Activated B cell treated with CpG ODN at 0.5 μM for 24 hours (primary cell): ENCODE results near the gene TNNC2. TPM values are rescaled to one million over a fixed set of nuclear protein-coding genes. Genes with fewer than 3 reads are reported as not detected.

ENCODE experiments used
- ATAC-seq: fragments of 200-7000 bp; cut with Tn5 transposase; one replicate; pipeline ENCODE4 v1.10.0; 2021; ENCODE audit warnings: low read depth, mild to moderate bottlenecking, moderate library complexity
- CTCF ChIA-PET: fragments of 350-600 bp; sonication (Branson Sonifier 250); formaldehyde crosslinking; loops from one replicate; lab custom pipeline; 2021; ENCODE audit warnings: antibody characterized with exemption; lab: Charles Lee
- POLR2A ChIA-PET: fragments of 350-600 bp; sonication (Branson Sonifier 250); formaldehyde crosslinking; loops from one replicate; lab custom pipeline; 2021; ENCODE audit warnings: antibody characterized with exemption; lab: Charles Lee
- DNase-seq: peaks from one replicate; pipeline ENCODE4 v3.0.0; 2022
- H3K27ac Mint-ChIP-seq: one replicate; pipeline ENCODE4 v1.8.0; 2020; ENCODE audit warnings: mixed read lengths
- H3K27me3 Mint-ChIP-seq: one replicate; pipeline ENCODE4 v1.8.0; 2021; ENCODE audit warnings: mixed read lengths
- H3K36me3 Mint-ChIP-seq: one replicate; pipeline ENCODE4 v1.8.0; 2021; ENCODE audit warnings: low read depth, mixed read lengths
- H3K4me1 Mint-ChIP-seq: one replicate; pipeline ENCODE4 v1.8.0; 2021; ENCODE audit warnings: mixed read lengths
- H3K4me3 Mint-ChIP-seq: one replicate; pipeline ENCODE4 v1.8.0; 2020; ENCODE audit warnings: mild to moderate bottlenecking, mixed read lengths
- H3K9me3 Mint-ChIP-seq: one replicate; pipeline ENCODE4 v1.8.0; 2020; ENCODE audit warnings: mixed read lengths
- CTCF ChIP-seq: fragments of 200-600 bp; IDR thresholded peaks from one replicate; pipeline ENCODE4 v1.8.0; 2022; ENCODE audit warnings: antibody characterized with exemption, mild to moderate bottlenecking
- intact Hi-C: fragments of 100-400 bp; cut with micrococcal nuclease; formaldehyde crosslinking; loops from one replicate; pipeline ENCODE4 v1.15.1; 2024
- total RNA-seq: library from RNA; stranded (reverse); gene quantifications from 2 replicates; pipeline ENCODE4 v1.2.3, GENCODE V29; 2022

TNNC2 gene
- total RNA-seq, 1 donor from 2014 or later = not detected

GRCh38 chr20:45774945-45775344 is 52.2 kb downstream of the TNNC2 start:
- ChIA-PET CTCF (no interaction called here), POLR2A (no interaction called here)
- Mint-ChIP-seq H3K27me3 (peaks cover 21% of the 10 kb centered on the region), H3K4me1 (peaks cover 4% of the 10 kb centered on the region), H3K27ac (no peak overlapping the region), H3K4me3 (no peak overlapping the region), H3K36me3 (no peaks in the 10 kb centered on the region), H3K9me3 (no peaks in the 10 kb centered on the region)
- DNase-seq (no peak), ATAC-seq (no peak)
- TF ChIP-seq CTCF = no peak
- intact Hi-C loops = no loop called here

Other genes with a start within 250 kb of the TNNC2 start
- not detected in 2 replicates for gene WFDC8, start 248.0 kb downstream of the TNNC2 start, total RNA-seq
- gene WFDC10A, start 197.6 kb downstream of the TNNC2 start, total RNA-seq = not detected in 2 replicates
- gene WFDC9, start 196.0 kb downstream of the TNNC2 start, total RNA-seq = not detected in 2 replicates
- gene WFDC11, start 157.1 kb downstream of the TNNC2 start, total RNA-seq = not detected in 2 replicates
- gene WFDC13, start 125.3 kb downstream of the TNNC2 start, total RNA-seq = not detected in 2 replicates
- not detected in 2 replicates for gene WFDC10B, start 122.3 kb downstream of the TNNC2 start, total RNA-seq
- gene SPINT4, start 105.0 kb downstream of the TNNC2 start, total RNA-seq = not detected in 2 replicates
- not detected in 2 replicates for gene WFDC3, start 35.4 kb downstream of the TNNC2 start, total RNA-seq
- gene DNTTIP1, start 35.4 kb downstream of the TNNC2 start, total RNA-seq = 23.6 and 24.4 TPM in 2 replicates
- gene UBE2C, start 14.7 kb downstream of the TNNC2 start, total RNA-seq = 2.4 and 3.3 TPM in 2 replicates
- 0.49 and 0.93 TPM in 2 replicates for gene SNX21, start 6.5 kb upstream of the TNNC2 start, total RNA-seq
- 24.5 and 27.3 TPM in 2 replicates for gene ACOT8, start 30.1 kb upstream of the TNNC2 start, total RNA-seq
- 5.9 and 6.4 TPM in 2 replicates for gene ZSWIM3, start 30.3 kb upstream of the TNNC2 start, total RNA-seq
- gene ZSWIM1, start 53.9 kb upstream of the TNNC2 start, total RNA-seq = 13.9 and 15.1 TPM in 2 replicates
- 0.53 and 0.88 TPM in 2 replicates for gene SPATA25, start 60.3 kb upstream of the TNNC2 start, total RNA-seq
- 1.1 and 2.0 TPM in 2 replicates for gene NEURL2, start 63.9 kb upstream of the TNNC2 start, total RNA-seq
- gene CTSA, start 64.0 kb upstream of the TNNC2 start, total RNA-seq = 61.9 and 67.2 TPM in 2 replicates
- gene PLTP, start 84.8 kb upstream of the TNNC2 start, total RNA-seq = 2.3 and 3.5 TPM in 2 replicates
- 48.3 and 55.7 TPM in 2 replicates for gene PCIF1, start 107.4 kb upstream of the TNNC2 start, total RNA-seq
- gene ZNF335, start 144.9 kb upstream of the TNNC2 start, total RNA-seq = 39.2 and 49.6 TPM in 2 replicates
- gene MMP9, start 181.6 kb upstream of the TNNC2 start, total RNA-seq = 2.0 and 2.3 TPM in 2 replicates
- gene SLC12A5, start 201.9 kb upstream of the TNNC2 start, total RNA-seq = not detected in 2 replicates